GM23338 (cell line): ENCODE results near the gene SIRPB2. TPM values are rescaled to one million over a fixed set of nuclear protein-coding genes. Genes with fewer than 3 reads are reported as not detected.

Experiments
- ATAC-seq: fragments of 200-7000 bp; cut with Tn5 transposase; 3 replicates; pipeline ENCODE4 v1.9.1; 2020
- DNase-seq: peaks from one replicate; pipeline ENCODE4 v3.0.0-alpha.2; 2015; ENCODE audit warnings: low spot score
- H2AFZ ChIP-seq: fragments of 200-600 bp; sonication (generic); 2 replicates; pipeline ENCODE4 v1.8.0; 2016; ENCODE audit warnings: antibody characterized with exemption, mild to moderate bottlenecking, moderate library complexity
- H3F3A ChIP-seq: fragments of 200-600 bp; sonication (generic); replicated peaks from 2 replicates; pipeline ENCODE4 v1.8.0; 2017; ENCODE audit warnings: antibody characterized with exemption, mixed run types, low read depth
- H3K27ac ChIP-seq: fragments of 200-600 bp; sonication (generic); 2 replicates; pipeline ENCODE4 v1.6.1; 2016; ENCODE audit warnings: low read depth
- H3K27me3 ChIP-seq: fragments of 200-600 bp; sonication (generic); 2 replicates; pipeline ENCODE4 v1.8.0; 2016; ENCODE audit warnings: mild to moderate bottlenecking, mixed run types, moderate library complexity; ENCODE audit not compliant: insufficient read depth
- H3K36me3 ChIP-seq: fragments of 200-600 bp; sonication (generic); 2 replicates; pipeline ENCODE4 v1.8.0; 2016; ENCODE audit warnings: mild to moderate bottlenecking; ENCODE audit not compliant: insufficient read depth
- H3K4me1 ChIP-seq: fragments of 200-600 bp; sonication (generic); 2 replicates; pipeline ENCODE4 v1.8.0; 2016; ENCODE audit warnings: mild to moderate bottlenecking, moderate library complexity; ENCODE audit not compliant: insufficient read depth
- H3K4me2 ChIP-seq: fragments of 200-600 bp; sonication (generic); 2 replicates; pipeline ENCODE4 v1.7.1; 2017; ENCODE audit warnings: mixed run types
- H3K4me3 ChIP-seq: fragments of 200-600 bp; sonication (generic); 2 replicates; pipeline ENCODE4 v1.6.1; 2016; ENCODE audit warnings: mixed run types
- H3K79me2 ChIP-seq: fragments of 200-600 bp; sonication (generic); replicated peaks from 2 replicates; pipeline ENCODE4 v1.8.0; 2017; ENCODE audit warnings: mild to moderate bottlenecking; ENCODE audit not compliant: insufficient read depth
- H3K9me2 ChIP-seq: fragments of 200-600 bp; sonication (generic); 2 replicates; pipeline ENCODE4 v1.8.0; 2017; ENCODE audit not compliant: insufficient read depth
- H4K20me1 ChIP-seq: fragments of 200-600 bp; sonication (generic); replicated peaks from 2 replicates; pipeline ENCODE4 v1.8.0; 2017; ENCODE audit warnings: mild to moderate bottlenecking; ENCODE audit not compliant: insufficient read depth
- H3K27ac Mint-ChIP-seq: 2 replicates; pipeline ENCODE4 v1.8.0; 2020; ENCODE audit warnings: inconsistent platforms, mild to moderate bottlenecking, moderate library complexity, mixed read lengths
- H3K27me3 Mint-ChIP-seq: 3 replicates; pipeline ENCODE4 v1.8.0; 2022; ENCODE audit warnings: low read depth, mild to moderate bottlenecking, moderate library complexity, mixed read lengths, inconsistent platforms; ENCODE audit not compliant: insufficient read depth, poor library complexity
- H3K36me3 Mint-ChIP-seq: 3 replicates; pipeline ENCODE4 v1.8.0; 2021; ENCODE audit warnings: low read depth, mild to moderate bottlenecking, inconsistent platforms, moderate library complexity, mixed read lengths
- H3K4me1 Mint-ChIP-seq: 3 replicates; pipeline ENCODE4 v1.8.0; 2020; ENCODE audit warnings: mild to moderate bottlenecking, inconsistent platforms, mixed read lengths
- H3K4me3 Mint-ChIP-seq: 3 replicates; pipeline ENCODE4 v1.8.0; 2021; ENCODE audit warnings: moderate library complexity, mild to moderate bottlenecking, inconsistent platforms, mixed read lengths
- H3K9me3 Mint-ChIP-seq: 3 replicates; pipeline ENCODE4 v1.8.0; 2020; ENCODE audit warnings: moderate library complexity, mild to moderate bottlenecking, inconsistent platforms, mixed read lengths
- CREB1 ChIP-seq: fragments of 250-450 bp; sonication (Bioruptor Pico); IDR thresholded peaks from 2 replicates; pipeline ENCODE4 v1.5.0; 2020; ENCODE audit warnings: low read depth, mild to moderate bottlenecking, moderate library complexity
- EZH2 ChIP-seq: fragments of 200-600 bp; sonication (generic); IDR thresholded peaks from one replicate; pipeline ENCODE4 v1.8.0; 2017; ENCODE audit warnings: antibody characterized with exemption, mild to moderate bottlenecking, low read depth; ENCODE audit not compliant: unreplicated experiment
- EZH2phosphoT487 ChIP-seq: fragments of 200-600 bp; sonication (generic); IDR thresholded peaks from one replicate; pipeline ENCODE4 v1.8.1; 2018; ENCODE audit warnings: antibody characterized with exemption; ENCODE audit not compliant: unreplicated experiment
- JUNB ChIP-seq: IDR thresholded peaks from one replicate; pipeline ENCODE4 v1.6.1; 2016; ENCODE audit warnings: antibody characterized with exemption; ENCODE audit not compliant: unreplicated experiment
- NANOG ChIP-seq: IDR thresholded peaks from 2 replicates; pipeline ENCODE4 v1.6.1; 2016; ENCODE audit warnings: antibody characterized with exemption, borderline replicate concordance
- ZNF462 ChIP-seq: fragments of 250-450 bp; sonication (Bioruptor Pico); IDR thresholded peaks from 2 replicates; pipeline ENCODE4 v1.5.0; 2020; ENCODE audit warnings: mild to moderate bottlenecking, moderate library complexity
- polyA plus RNA-seq: library from polyadenylated mRNA; unstranded; fragments of >200 nt; fragmentation: Nextera tagmentation; extraction: Ambion mirVana; gene quantifications from 2 replicates; pipeline ENCODE4 v1.2.1, GENCODE V29; 2016
- total RNA-seq: library from RNA; depleted of rRNA; stranded (reverse); fragments of >200 nt; shearing (Covaris generic); gene quantifications from 2 replicates; pipeline ENCODE4 v1.2.3, GENCODE V29; 2014

The SIRPB2 gene
- total and polyA plus RNA-seq, 2 experiments from 2014 or later, result 0.29 TPM; not detected in 1

DNA sequence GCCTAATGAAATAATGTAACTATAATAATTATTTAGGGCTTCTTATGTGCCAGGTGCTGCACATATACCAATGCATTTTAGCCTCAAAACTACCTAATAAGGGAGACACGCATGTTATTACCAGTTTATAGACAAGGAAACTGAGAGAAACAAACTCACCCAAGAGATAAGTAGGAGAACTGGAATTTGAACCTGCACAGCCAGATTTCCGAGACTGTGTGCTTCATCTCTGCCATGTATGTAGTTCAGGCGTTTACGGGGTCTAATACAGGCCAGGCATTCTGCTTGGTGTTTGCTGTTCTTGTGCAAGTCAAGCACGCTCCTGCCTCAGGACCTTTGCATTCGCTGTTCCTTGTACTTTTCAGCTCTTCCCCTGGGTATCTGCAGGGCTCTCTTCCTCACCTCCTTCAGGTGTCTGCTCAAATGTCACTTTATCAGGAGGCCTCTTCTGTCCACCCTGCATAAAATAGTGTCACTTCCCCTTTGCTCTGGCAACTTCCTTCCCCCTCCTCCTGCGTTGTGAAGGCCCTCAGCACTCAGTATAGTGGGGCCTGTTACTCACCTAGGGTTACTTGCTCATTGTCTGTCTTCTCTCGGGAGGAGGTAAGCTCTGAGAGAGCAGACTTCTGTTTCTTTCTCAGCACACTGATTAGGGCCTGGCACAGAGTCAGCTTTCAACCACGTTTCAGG is 18.5 kb downstream of the SIRPB2 start (continued):
- no peak for TF ChIP-seq CREB1 (CRISPR knock-in tag)
- TF ChIP-seq ZNF462 (CRISPR knock-in tag), result no peak
- no peak for TF ChIP-seq NANOG
- TF ChIP-seq EZH2phosphoT487, result no peak
- no peak for TF ChIP-seq JUNB

DNA sequence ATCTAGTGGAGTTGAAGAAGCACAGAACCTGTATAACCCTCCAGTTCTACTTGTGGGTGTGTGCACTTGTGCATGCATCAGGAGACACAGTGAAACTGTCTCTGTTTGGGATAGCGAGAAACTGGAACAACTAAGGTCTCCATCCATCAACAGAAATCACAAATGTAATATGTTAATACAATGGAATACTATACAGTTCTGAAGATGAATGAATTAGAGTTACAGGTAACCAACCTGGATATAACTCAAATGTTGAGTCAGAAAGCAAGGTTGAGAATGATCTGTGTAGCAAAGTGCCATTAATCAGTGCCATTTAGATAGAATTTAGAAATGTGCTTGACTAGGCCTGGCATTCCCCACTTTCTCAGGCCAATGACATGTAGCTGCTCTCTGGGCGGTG is 20.0 kb downstream of the SIRPB2 start:
- peaks cover 2% of the 10 kb centered on the region; the same call in 1 of the 2 replicates for H3K79me2 ChIP-seq
- peaks cover 18% of the 10 kb centered on the region for H3K4me1 Mint-ChIP-seq
- DNase-seq (no peak), ATAC-seq (no peak)
- H3K36me3 ChIP-seq, result no peaks in the 10 kb centered on the region
- no peaks in the 10 kb centered on the region; the same call in 2 of the 3 replicates for H3K9me3 Mint-ChIP-seq
- no peak overlapping the region for H3K4me3 ChIP-seq
- H2AFZ ChIP-seq, result peak overlapping the region; percentile 61; the same call in 1 of the 2 replicates
- no peak overlapping the region for H3K27ac ChIP-seq
- H4K20me1 ChIP-seq, result no peaks in the 10 kb centered on the region
- H3K27ac Mint-ChIP-seq, result no peak overlapping the region
- H3K4me3 Mint-ChIP-seq, result no peak overlapping the region
- H3K27me3 ChIP-seq, result no peaks in the 10 kb centered on the region
- H3K36me3 Mint-ChIP-seq, result no peaks in the 10 kb centered on the region; the same call in 2 of the 3 replicates
- TF ChIP-seq JUNB (no peak), EZH2 (no peak), EZH2phosphoT487 (no peak), ZNF462 (CRISPR knock-in tag) (no peak)
- no peak overlapping the region for H3K4me2 ChIP-seq
- no peaks in the 10 kb centered on the region for H3F3A ChIP-seq
- peaks cover 10% of the 10 kb centered on the region for H3K27me3 Mint-ChIP-seq
- H3K4me1 ChIP-seq, result no peaks in the 10 kb centered on the region; the same call in 1 of the 2 replicates
- H3K9me2 ChIP-seq, result 0 out of 2 replicates have a peak, but pooled peaks cover 3% of the 10 kb centered on the region
